HG03439 (cell line): ENCODE measurements around the gene PCSK6.
"Not testable (repeated sequence)": the region's sequence is repeated elsewhere in the genome, so short reads cannot be mapped to it uniquely, and the experiment has no call there.

Source experiments
- ATAC-seq: cut with Tn5 transposase; IDR thresholded peaks from one replicate; pipeline ENCODE4 v1.9.1; 2021; ENCODE audit warnings: mild to moderate bottlenecking, moderate library complexity; ENCODE audit not compliant: unreplicated experiment

The PCSK6 gene

GRCh38 chr15:101293122-101293521, 196.4 kb downstream of the PCSK6 start:
- ATAC-seq, result no peak

- no peak for ATAC-seq
Observed at GRCh38 chr15:101288905-101289513, 200.5 kb downstream of the PCSK6 start.

- not testable (repeated sequence) for ATAC-seq
Observed at GRCh38 chr15:101287342-101287741, 202.2 kb downstream of the PCSK6 start.

GRCh38 chr15:101286471-101287114, 202.9 kb downstream of the PCSK6 start:
- no peak for ATAC-seq

GRCh38 chr15:101283931-101284330, 205.6 kb downstream of the PCSK6 start:
- ATAC-seq, result no peak

- no peak for ATAC-seq
Observed at GRCh38 chr15:101280007-101280406, 209.5 kb downstream of the PCSK6 start.

GRCh38 chr15:101277943-101278564, 211.5 kb downstream of the PCSK6 start:
- no peak for ATAC-seq

- ATAC-seq, result peak; percentile 84
Observed at GRCh38 chr15:101277038-101277822, 212.3 kb downstream of the PCSK6 start, which contains the start of gene SELENOS. Gene SELENOS (minus strand): TSS chr15:101277485. CDS start chr15:101277417, 68 bp downstream.

GRCh38 chr15:101276501-101277037, 212.9 kb downstream of the PCSK6 start:
- ATAC-seq, result peak; percentile 31

GRCh38 chr15:101275018-101275417, 214.5 kb downstream of the PCSK6 start:
- ATAC-seq, result peak; percentile 28

GRCh38 chr15:101273534-101273933, 216.0 kb downstream of the PCSK6 start:
- no peak for ATAC-seq

GRCh38 chr15:101272584-101272983, 216.9 kb downstream of the PCSK6 start:
- ATAC-seq, result no peak

GRCh38 chr15:101269479-101270223, 219.9 kb downstream of the PCSK6 start:
- no peak for ATAC-seq

GRCh38 chr15:101267320-101268104, 222.0 kb downstream of the PCSK6 start:
- ATAC-seq, result no peak

- ATAC-seq, result no peak
Observed at GRCh38 chr15:101266787-101267186, 222.7 kb downstream of the PCSK6 start.

GRCh38 chr15:101266034-101266433, 223.5 kb downstream of the PCSK6 start:
- ATAC-seq, result no peak

- ATAC-seq, result no peak
Observed at GRCh38 chr15:101264911-101265641, 224.4 kb downstream of the PCSK6 start.

GRCh38 chr15:101264011-101264410, 225.5 kb downstream of the PCSK6 start:
- no peak for ATAC-seq

- ATAC-seq, result no peak
Observed at GRCh38 chr15:101262551-101262950, 227.0 kb downstream of the PCSK6 start.
